GM19099 (cell line): Measurements from ENCODE around the gene CILP2.

Experiments
- POLR2A ChIP-seq: IDR thresholded peaks from 3 replicates; pipeline ENCODE4 v1.6.1; 2011; ENCODE audit warnings: low read depth; ENCODE audit not compliant: insufficient read length; ENCODE audit errors: extremely low read depth

Gene CILP2

GRCh38 chr19:19561946-19562664, 24.0 kb downstream of the CILP2 start:
- TF ChIP-seq POLR2A = no peak

DNA sequence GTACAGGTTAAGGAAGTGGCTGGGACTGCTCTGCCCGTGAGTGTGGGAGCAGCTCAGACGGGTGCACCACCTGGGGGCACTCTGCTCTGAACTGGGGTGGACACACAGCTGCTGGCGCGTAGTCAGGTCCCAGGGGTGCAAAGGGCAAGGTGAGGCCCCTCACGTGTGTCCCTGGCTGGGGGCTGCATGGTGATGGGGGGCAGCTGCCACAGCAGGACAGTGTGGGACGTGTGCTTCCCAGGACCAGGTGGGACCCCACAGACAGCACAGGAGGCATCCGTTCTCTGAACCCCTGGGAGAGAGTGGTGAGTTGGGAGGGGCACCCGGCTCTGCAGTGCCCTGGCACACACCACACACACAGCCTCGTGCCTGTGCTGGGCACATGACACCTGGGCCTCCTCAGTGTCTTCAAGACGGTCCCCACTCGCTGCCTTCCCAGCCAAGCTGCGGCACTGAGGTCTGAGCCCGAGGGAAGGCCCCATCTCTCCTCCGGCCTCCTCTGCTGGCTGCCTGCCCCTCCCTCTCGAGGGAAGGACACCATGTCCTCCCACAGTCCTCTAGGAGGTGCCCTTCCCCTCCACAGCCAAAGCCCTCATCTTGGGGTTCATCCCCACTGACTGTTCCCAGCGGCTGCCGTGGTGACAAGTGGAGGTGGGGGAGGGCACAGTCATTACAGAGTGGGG, 24.7 kb downstream of the CILP2 start:
- TF ChIP-seq POLR2A = no peak

GRCh38 chr19:19563348-19563848, 25.3 kb downstream of the CILP2 start:
- TF ChIP-seq POLR2A = no peak

DNA sequence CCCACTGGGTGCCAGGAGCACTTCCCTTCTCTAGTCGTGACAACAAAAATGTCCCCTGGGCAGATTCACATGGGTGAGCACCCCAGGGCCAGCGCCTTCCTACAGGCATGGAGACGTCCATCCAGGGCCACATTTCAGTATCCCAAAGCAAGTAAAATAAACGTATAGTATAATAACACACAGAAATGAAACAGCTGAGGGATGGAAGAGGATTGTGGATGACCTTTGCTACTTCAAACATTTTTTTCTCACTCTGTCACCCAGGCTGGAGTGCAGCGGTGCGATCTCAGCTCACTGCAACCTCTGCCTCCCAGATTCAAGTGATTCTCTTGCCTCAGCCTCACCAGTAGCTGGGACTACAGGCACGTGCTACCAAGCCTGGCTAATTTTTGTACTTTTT, 28.2 kb downstream of the CILP2 start:
- TF ChIP-seq POLR2A = no peak

DNA sequence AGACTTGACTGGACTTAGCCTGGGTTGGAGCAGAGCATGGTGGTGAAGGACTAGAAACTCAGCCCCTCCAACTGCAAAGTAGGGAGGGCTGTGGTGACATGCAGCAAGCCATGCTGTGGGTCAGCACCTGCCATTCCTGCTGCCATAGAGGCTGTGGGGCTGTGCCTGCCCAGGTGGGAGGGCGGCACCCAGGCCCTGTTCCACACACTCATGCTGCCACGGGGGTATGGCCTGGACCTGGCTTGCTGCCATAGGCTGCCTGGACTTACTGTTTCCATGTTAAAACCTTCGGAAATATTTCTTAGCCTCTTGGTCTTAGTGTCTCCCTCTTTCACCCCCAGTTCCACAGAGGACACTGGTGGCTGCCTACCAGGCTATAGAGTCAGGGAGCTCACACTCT, 29.3 kb downstream of the CILP2 start:
- TF ChIP-seq POLR2A = no peak

DNA sequence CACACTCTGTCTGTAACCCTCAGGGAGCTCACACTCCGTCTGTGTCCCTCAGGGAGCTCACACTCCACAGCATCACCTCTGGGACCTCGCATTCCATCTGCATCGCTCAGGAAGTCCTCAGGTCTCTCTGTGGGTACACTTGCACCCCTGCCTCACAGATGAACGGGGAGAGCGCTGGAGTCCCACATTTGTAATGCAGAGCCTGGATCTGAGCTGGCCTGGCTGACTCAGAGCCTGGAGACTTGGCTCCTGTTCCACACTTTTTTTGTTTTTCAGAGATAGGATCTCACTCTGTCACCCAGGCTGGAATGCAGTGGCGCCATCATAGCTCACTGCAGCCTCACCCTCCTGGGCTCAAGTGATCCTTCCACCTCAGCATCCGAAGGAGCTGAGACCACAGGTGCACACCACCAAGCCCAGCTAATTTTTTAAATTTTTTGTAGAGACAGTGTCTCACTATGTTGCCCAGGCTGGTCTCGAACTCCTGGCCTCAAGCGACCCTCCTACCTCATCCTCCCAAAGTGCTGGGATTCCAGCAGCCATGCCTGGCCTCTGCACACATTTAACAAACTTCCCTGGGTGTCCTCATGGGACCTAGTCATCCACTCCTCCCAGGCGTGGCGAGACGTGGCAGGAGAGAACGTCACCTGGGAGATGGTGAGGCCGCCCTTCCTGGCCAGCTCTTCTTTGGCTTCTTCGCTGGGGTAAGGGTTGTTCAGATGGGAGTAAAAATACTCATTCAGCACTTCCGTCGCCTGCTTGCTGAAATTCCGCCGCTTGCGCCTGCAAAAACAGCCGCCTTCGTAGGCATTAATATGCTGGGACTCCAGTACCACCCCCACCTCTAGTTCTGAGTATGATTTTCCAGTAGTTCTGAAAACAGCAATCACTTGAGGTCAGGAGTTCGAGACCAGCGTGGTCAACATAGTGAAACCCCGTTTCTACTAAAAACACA, 31.0 kb downstream of the CILP2 start:
- TF ChIP-seq POLR2A = no peak

DNA sequence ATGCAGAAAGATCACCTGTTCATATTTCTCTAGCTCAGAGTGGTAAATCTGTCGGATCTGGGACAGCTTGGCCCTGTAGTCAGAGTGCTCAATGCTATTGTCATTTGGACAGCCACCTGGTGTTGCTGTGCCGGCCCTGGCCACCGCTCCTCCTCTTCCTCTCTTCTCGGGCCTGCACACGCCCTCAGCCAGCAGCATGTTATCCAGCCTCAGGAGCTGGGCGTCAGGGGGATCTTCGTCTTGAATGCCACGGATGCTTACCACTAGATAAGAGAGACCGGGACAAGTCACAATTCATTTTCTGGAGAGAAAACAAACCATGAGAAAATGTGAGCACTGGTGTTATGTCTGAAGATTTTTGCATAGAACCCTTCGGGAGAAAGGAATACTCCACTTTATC, 32.5 kb downstream of the CILP2 start:
- TF ChIP-seq POLR2A = no peak

- no peak for TF ChIP-seq POLR2A
Measured at GRCh38 chr19:19571071-19571786, 33.2 kb downstream of the CILP2 start.

DNA sequence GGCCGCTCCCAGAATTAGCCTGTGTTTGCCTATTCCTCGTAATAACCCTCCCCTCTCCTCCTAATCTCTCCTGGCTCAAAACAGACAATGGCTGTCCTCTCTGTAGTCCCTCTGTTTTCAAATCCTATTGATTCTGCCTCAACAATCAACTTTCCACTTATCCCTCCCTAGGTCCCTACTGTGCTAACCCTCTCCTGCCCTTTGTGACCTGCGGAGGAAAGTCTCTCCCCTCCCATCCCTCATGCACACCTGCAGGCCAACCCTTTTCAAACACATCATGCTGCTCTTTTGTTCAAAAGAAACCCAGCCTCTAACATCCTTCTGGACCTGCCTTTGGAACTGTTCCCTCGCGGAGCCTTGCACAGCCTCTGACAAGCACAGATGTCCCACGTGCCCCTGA, 37.3 kb downstream of the CILP2 start:
- TF ChIP-seq POLR2A = no peak

- no peak for TF ChIP-seq POLR2A
Measured at GRCh38 chr19:19578252-19578651, 40.2 kb downstream of the CILP2 start.

DNA sequence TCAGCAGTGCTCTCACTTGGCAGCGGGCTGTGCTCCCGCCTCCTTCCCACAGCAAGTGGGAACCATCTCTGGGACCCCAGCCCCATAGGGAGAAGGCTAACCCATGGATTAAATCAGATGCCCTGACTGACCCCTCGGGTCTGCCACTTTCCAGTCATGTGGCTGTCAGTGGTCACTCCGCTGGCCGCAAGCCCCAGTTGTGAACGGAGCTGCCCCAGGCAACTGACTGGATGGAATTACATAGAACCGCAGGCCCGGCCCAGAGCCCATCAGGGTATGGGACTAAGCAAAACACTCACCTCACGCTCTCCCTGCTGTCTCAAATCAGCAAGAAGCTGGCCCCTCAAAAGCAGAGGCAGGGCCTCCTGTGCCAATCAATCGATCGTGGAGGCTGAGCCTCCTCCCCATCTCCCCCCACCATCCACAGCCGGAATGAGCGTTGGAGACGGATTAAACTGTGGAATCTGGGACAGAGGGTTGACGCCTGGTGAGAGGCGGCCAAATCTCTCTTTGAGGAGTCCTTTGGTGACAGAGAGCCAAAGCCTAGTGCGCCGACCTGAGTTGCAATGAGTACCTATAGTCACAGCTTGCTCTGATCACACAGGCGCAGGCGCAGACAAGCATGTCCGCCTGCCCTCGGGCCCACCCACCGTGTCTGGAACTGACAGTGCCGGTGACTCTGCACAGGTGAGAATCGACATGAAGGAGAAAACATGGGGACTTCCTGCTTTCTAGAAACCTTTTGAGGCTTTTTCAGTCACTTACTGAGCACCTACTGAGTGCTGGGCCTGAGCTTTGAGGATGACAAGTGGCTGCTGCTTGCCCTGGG, 41.7 kb downstream of the CILP2 start:
- no peak for TF ChIP-seq POLR2A

- no peak for TF ChIP-seq POLR2A
Measured at GRCh38 chr19:19580418-19580817, 42.4 kb downstream of the CILP2 start.

- no peak for TF ChIP-seq POLR2A
Measured at GRCh38 chr19:19581391-19581790, 43.3 kb downstream of the CILP2 start.

DNA sequence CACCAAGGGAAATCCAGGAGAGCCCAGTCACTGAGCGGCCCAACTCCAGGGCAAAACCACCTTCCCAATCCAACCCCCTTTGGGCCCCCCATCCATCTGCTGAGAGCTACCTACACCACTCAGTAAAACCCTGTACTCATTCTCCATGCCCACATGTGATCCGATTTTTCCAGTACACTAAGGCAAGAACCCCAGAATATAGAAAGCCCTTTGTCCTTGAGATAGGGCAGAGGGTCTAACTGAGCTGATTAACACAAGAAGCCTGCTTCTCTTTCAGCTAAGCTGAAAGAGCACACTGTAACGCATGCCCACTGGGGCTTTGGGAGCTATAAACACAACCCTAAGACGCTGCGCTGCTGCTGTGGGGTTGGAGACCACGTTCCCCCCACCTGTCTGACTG, 44.4 kb downstream of the CILP2 start:
- TF ChIP-seq POLR2A = no peak
